Smooth muscle cell (in vitro differentiated cells): ENCODE measurements around the gene MFAP3L. TPM values are rescaled to one million over a fixed set of nuclear protein-coding genes. Genes with fewer than 3 reads are reported as not detected.

Experiments used
- DNase-seq: peaks from one replicate; lab custom pipeline; 2025; ENCODE audit not compliant: unreplicated experiment; lab: John Stamatoyannopoulos, UW
- H2AFZ ChIP-seq: fragments of 200-600 bp; sonication (generic); 2 replicates; pipeline ENCODE4 v1.6.0; 2016; ENCODE audit warnings: antibody characterized with exemption, low read depth, mild to moderate bottlenecking
- H3F3A ChIP-seq: fragments of 200-600 bp; sonication (generic); 2 replicates; pipeline ENCODE4 v1.6.0; 2017; ENCODE audit warnings: antibody characterized with exemption, low read depth
- H3K27ac ChIP-seq: fragments of 200-600 bp; sonication (generic); 2 replicates; pipeline ENCODE4 v1.5.1; 2016; ENCODE audit warnings: low read depth, mild to moderate bottlenecking
- H3K27me3 ChIP-seq: fragments of 200-600 bp; sonication (generic); 2 replicates; pipeline ENCODE4 v1.6.1; 2016; ENCODE audit warnings: low read depth, mild to moderate bottlenecking
- H3K36me3 ChIP-seq: fragments of 200-600 bp; sonication (generic); 2 replicates; pipeline ENCODE4 v1.5.1; 2016; ENCODE audit warnings: low read depth
- H3K4me1 ChIP-seq: fragments of 200-600 bp; sonication (generic); 2 replicates; pipeline ENCODE4 v1.5.1; 2016; ENCODE audit warnings: low read depth
- H3K4me2 ChIP-seq: fragments of 200-600 bp; sonication (generic); 2 replicates; pipeline ENCODE4 v1.6.0; 2016; ENCODE audit warnings: mild to moderate bottlenecking
- H3K4me3 ChIP-seq: fragments of 200-600 bp; sonication (generic); 2 replicates; pipeline ENCODE4 v1.5.1; 2016; ENCODE audit warnings: mild to moderate bottlenecking
- H3K79me2 ChIP-seq: fragments of 200-600 bp; sonication (generic); 2 replicates; pipeline ENCODE4 v1.6.0; 2016; ENCODE audit warnings: low read depth, mild to moderate bottlenecking
- H3K9ac ChIP-seq: fragments of 200-600 bp; sonication (generic); 2 replicates; pipeline ENCODE4 v1.6.0; 2016; ENCODE audit warnings: low read depth
- H3K9me3 ChIP-seq: fragments of 200-600 bp; sonication (generic); replicated peaks from 2 replicates; pipeline ENCODE4 v1.5.1; 2016; ENCODE audit warnings: low read depth
- H4K20me1 ChIP-seq: fragments of 200-600 bp; sonication (generic); 2 replicates; pipeline ENCODE4 v1.6.0; 2016; ENCODE audit warnings: low read depth
- CTCF ChIP-seq: fragments of 200-600 bp; sonication (generic); IDR thresholded peaks from 2 replicates; pipeline ENCODE4 v1.5.1; 2017; ENCODE audit warnings: borderline replicate concordance, mild to moderate bottlenecking, antibody characterized with exemption; ENCODE audit not compliant: insufficient read depth, poor library complexity, severe bottlenecking
- WGBS: methylation state at CpG from one replicate; pipeline ENCODE4 v1.1.7; 2016; ENCODE audit warnings: low lambda C conversion rate; 5-methylcytosine and 5-hydroxymethylcytosine counted together
- polyA plus RNA-seq: library from polyadenylated mRNA; unstranded; fragments of >200 nt; fragmentation: Nextera tagmentation; extraction: Ambion mirVana; gene quantifications from 2 replicates; pipeline ENCODE4 v1.2.1, GENCODE V29; 2016
- total RNA-seq: library from RNA; depleted of rRNA; stranded (reverse); fragments of >200 nt; gene quantifications from 2 replicates; pipeline ENCODE4 v1.2.3, GENCODE V29; 2014

Gene MFAP3L
- total and polyA plus RNA-seq, 2 experiments from 2014 or later, result 2.0 to 27.4 TPM

- Histone ChIP-seq H3K27ac (no peak overlapping the region), H3K4me1 (peaks cover 16% of the 10 kb centered on the region), H2AFZ (no peak overlapping the region), H3K79me2 (no peaks in the 10 kb centered on the region), H3K4me3 (no peak overlapping the region), H3K9me3 (no peaks in the 10 kb centered on the region), H3K9ac (no peak overlapping the region), H3K27me3 (no peaks in the 10 kb centered on the region), H3F3A (no peaks in the 10 kb centered on the region), H3K4me2 (no peak overlapping the region), H4K20me1 (no peaks in the 10 kb centered on the region), H3K36me3 (no peaks in the 10 kb centered on the region)
- no peak for DNase-seq
- WGBS, result 82% methylated on average over 2 of the region's 2 CpGs
- TF ChIP-seq CTCF, result no peak
Measured at GRCh38 chr4:169985881-169986280, 40.3 kb downstream of the MFAP3L start.

GRCh38 chr4:169984745-169985144, 41.5 kb downstream of the MFAP3L start:
- Histone ChIP-seq H3K4me1 (peaks cover 16% of the 10 kb centered on the region), H3K27ac (no peak overlapping the region), H3K4me3 (no peak overlapping the region), H3K9ac (no peak overlapping the region), H3K79me2 (no peaks in the 10 kb centered on the region), H2AFZ (no peak overlapping the region), H4K20me1 (no peaks in the 10 kb centered on the region), H3K27me3 (no peaks in the 10 kb centered on the region), H3F3A (no peaks in the 10 kb centered on the region), H3K36me3 (no peaks in the 10 kb centered on the region), H3K9me3 (no peaks in the 10 kb centered on the region), H3K4me2 (no peak overlapping the region)
- DNase-seq, result no peak
- no peak for TF ChIP-seq CTCF
- WGBS, result 91% methylated on average over 4 of the region's 4 CpGs

DNA sequence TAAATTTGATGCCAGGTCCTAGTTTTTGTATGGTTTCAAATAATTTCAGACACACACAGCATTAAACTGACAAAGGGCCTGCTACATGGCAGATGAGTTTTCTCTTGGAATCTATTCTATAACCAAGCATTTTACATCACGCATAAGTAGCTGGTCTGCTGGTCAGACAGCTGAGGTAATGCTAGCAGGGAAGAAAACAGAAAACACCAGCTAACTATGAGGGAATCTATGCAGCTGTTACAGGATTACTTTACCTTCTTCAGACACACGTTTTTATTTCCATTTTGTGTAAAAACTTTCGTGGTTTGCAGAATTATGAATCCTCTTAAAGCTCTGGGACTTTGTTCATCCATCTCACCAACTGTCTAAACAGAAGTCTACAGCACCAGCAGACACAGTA, 42.0 kb downstream of the MFAP3L start:
- H3K9me3 ChIP-seq, result no peaks in the 10 kb centered on the region
- no peak overlapping the region for H3K4me2 ChIP-seq
- H3K79me2 ChIP-seq, result no peaks in the 10 kb centered on the region
- no peak for TF ChIP-seq CTCF
- no peak overlapping the region for H3K27ac ChIP-seq
- H3K4me3 ChIP-seq, result no peak overlapping the region
- H3K27me3 ChIP-seq, result no peaks in the 10 kb centered on the region
- no peak overlapping the region for H2AFZ ChIP-seq
- no peak overlapping the region for H3K9ac ChIP-seq
- no peaks in the 10 kb centered on the region for H4K20me1 ChIP-seq
- DNase-seq, result no peak
- WGBS, result 56% methylated on average over 3 of the region's 3 CpGs
- peaks cover 16% of the 10 kb centered on the region for H3K4me1 ChIP-seq
- no peaks in the 10 kb centered on the region for H3F3A ChIP-seq
- no peaks in the 10 kb centered on the region for H3K36me3 ChIP-seq

- H3K4me3 ChIP-seq, result no peak overlapping the region
- H3K9ac ChIP-seq, result no peak overlapping the region
- no peaks in the 10 kb centered on the region for H3K79me2 ChIP-seq
- no peaks in the 10 kb centered on the region for H3K27me3 ChIP-seq
- TF ChIP-seq CTCF, result no peak
- no peak for DNase-seq
- H3K4me2 ChIP-seq, result no peak overlapping the region
- peaks cover 21% of the 10 kb centered on the region for H3K4me1 ChIP-seq
- no peaks in the 10 kb centered on the region for H3K36me3 ChIP-seq
- no peaks in the 10 kb centered on the region for H4K20me1 ChIP-seq
- no peak overlapping the region for H2AFZ ChIP-seq
- no peaks in the 10 kb centered on the region for H3K9me3 ChIP-seq
- no peaks in the 10 kb centered on the region for H3F3A ChIP-seq
- 59% methylated on average over 1 of the region's 1 CpG for WGBS
- H3K27ac ChIP-seq, result no peak overlapping the region
Measured at GRCh38 chr4:169976951-169977350, 49.2 kb downstream of the MFAP3L start.
